Panc1 (cell line): Measurements from ENCODE around the gene COMMD7.

ENCODE experiments used
- POLR2AphosphoS5 ChIP-seq: IDR thresholded peaks from 2 replicates; pipeline ENCODE4 v1.6.1; 2012; ENCODE audit warnings: mild to moderate bottlenecking, low read depth, low read length, moderate library complexity
- SIN3A ChIP-seq: IDR thresholded peaks from 2 replicates; pipeline ENCODE4 v1.6.1; 2012; ENCODE audit warnings: low read depth, mild to moderate bottlenecking, low read length, moderate library complexity, borderline replicate concordance; ENCODE audit not compliant: insufficient read depth
- TCF7L2 ChIP-seq: IDR thresholded peaks from 2 replicates; pipeline ENCODE4 v1.6.1; 2011; ENCODE audit warnings: mild to moderate bottlenecking, low read depth, low read length, inconsistent platforms
- TF ChIP-seq, protein P1 (sequence below): fragments of 450-650 bp; IDR thresholded peaks from 2 replicates; pipeline ENCODE4 v1.5.1; 2017; ENCODE audit warnings: mild to moderate bottlenecking
- TF ChIP-seq, protein P2 (sequence below), 2 experiments: IDR thresholded peaks; 2 replicates each; pipeline ENCODE4 v1.6.1; 2011 to 2012; ENCODE audit warnings: low read depth in 2 of 2, control low read depth in 1 of 2, low read length in 1 of 2, mild to moderate bottlenecking in 1 of 2, moderate library complexity in 1 of 2; ENCODE audit not compliant: insufficient read depth in 1 of 2

DNA sequence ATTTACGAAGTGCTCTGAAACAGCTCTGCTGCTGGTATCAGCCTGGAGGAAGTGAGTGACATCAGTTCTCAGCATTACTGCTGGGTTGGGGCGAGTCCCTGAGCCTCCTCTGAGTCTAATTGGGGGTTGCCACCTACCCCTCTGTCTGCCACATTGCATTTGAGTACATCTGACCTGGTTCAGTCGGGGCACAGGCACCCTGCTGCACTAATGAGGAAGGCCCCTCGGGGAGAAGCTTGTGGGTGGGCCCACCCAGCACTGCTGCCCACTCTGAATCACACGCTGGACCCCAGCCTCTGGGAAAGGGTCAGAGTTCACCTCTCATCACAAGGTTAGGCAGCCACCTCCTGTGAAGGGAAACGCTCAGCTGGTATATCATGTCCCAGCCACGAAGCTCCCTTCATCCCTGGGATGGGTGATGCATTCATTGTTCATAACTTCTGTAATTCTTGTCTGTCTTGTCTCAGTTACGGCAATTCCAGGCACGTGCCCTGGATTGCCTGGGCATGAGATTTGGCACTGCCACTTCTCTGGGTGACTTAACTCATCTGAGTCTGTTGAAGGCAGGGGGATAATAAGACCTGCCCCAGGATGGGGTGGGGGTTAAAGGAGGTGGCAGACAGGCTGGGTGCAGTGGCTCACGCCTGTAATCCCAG lies 32.2 kb upstream of the COMMD7 start:
- TF ChIP-seq, protein P1, sequence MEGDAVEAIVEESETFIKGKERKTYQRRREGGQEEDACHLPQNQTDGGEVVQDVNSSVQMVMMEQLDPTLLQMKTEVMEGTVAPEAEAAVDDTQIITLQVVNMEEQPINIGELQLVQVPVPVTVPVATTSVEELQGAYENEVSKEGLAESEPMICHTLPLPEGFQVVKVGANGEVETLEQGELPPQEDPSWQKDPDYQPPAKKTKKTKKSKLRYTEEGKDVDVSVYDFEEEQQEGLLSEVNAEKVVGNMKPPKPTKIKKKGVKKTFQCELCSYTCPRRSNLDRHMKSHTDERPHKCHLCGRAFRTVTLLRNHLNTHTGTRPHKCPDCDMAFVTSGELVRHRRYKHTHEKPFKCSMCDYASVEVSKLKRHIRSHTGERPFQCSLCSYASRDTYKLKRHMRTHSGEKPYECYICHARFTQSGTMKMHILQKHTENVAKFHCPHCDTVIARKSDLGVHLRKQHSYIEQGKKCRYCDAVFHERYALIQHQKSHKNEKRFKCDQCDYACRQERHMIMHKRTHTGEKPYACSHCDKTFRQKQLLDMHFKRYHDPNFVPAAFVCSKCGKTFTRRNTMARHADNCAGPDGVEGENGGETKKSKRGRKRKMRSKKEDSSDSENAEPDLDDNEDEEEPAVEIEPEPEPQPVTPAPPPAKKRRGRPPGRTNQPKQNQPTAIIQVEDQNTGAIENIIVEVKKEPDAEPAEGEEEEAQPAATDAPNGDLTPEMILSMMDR: no peak
- no peak for TF ChIP-seq SIN3A
- no peak for TF ChIP-seq POLR2AphosphoS5
- TF ChIP-seq, protein P2, sequence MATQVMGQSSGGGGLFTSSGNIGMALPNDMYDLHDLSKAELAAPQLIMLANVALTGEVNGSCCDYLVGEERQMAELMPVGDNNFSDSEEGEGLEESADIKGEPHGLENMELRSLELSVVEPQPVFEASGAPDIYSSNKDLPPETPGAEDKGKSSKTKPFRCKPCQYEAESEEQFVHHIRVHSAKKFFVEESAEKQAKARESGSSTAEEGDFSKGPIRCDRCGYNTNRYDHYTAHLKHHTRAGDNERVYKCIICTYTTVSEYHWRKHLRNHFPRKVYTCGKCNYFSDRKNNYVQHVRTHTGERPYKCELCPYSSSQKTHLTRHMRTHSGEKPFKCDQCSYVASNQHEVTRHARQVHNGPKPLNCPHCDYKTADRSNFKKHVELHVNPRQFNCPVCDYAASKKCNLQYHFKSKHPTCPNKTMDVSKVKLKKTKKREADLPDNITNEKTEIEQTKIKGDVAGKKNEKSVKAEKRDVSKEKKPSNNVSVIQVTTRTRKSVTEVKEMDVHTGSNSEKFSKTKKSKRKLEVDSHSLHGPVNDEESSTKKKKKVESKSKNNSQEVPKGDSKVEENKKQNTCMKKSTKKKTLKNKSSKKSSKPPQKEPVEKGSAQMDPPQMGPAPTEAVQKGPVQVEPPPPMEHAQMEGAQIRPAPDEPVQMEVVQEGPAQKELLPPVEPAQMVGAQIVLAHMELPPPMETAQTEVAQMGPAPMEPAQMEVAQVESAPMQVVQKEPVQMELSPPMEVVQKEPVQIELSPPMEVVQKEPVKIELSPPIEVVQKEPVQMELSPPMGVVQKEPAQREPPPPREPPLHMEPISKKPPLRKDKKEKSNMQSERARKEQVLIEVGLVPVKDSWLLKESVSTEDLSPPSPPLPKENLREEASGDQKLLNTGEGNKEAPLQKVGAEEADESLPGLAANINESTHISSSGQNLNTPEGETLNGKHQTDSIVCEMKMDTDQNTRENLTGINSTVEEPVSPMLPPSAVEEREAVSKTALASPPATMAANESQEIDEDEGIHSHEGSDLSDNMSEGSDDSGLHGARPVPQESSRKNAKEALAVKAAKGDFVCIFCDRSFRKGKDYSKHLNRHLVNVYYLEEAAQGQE (IDR thresholded peaks at IDR 0.05; ENCODE audit: insufficient read depth in 1 of 2, low read depth in 2 of 2, low read length in 1 of 2): no peak
- no peak for TF ChIP-seq TCF7L2
